Thoracic aorta (tissue), 2 donors: ENCODE data around the gene PLEKHS1. TPM values are rescaled to one million over a fixed set of nuclear protein-coding genes. Genes with fewer than 3 reads are reported as not detected.

ENCODE experiments used
- ATAC-seq: fragments of 150-250 bp; one replicate; pipeline ENCODE4 v1.8.0; 2017; ENCODE audit warnings: low read depth; ENCODE audit not compliant: insufficient number of reproducible peaks, low FRiP score
- DNase-seq: peaks from one replicate; pipeline ENCODE4 v3.0.0-alpha.2; 2020; ENCODE audit warnings: low spot score
- H3K27ac ChIP-seq, 2 donors: fragments of 200-600 bp; sonication (generic); 1 replicate in 1 of 2; 2 replicates in 1 of 2; pipeline ENCODE4 v1.5.1; 2016; ENCODE audit warnings: mild to moderate bottlenecking in 2 of 2, moderate library complexity in 2 of 2
- H3K27me3 ChIP-seq: fragments of 200-600 bp; sonication (generic); replicated peaks from 2 replicates; pipeline ENCODE4 v1.6.0; 2016; ENCODE audit warnings: mild to moderate bottlenecking; ENCODE audit not compliant: insufficient read depth
- H3K36me3 ChIP-seq: fragments of 200-600 bp; sonication (generic); one replicate; pipeline ENCODE4 v1.5.1; 2016
- H3K4me1 ChIP-seq, 2 donors: fragments of 200-600 bp; sonication (generic); 1 replicate in 1 of 2; 2 replicates in 1 of 2; pipeline versions ENCODE4 v1.5.1 to v1.6.0; 2016; ENCODE audit warnings: low read depth in 2 of 2, mild to moderate bottlenecking in 1 of 2; ENCODE audit not compliant: control insufficient read depth in 1 of 2
- H3K4me3 ChIP-seq: fragments of 200-600 bp; sonication (generic); 2 replicates; pipeline ENCODE4 v1.5.1; 2016; ENCODE audit warnings: mild to moderate bottlenecking
- H3K9me3 ChIP-seq: fragments of 200-600 bp; sonication (generic); 2 replicates; pipeline ENCODE4 v1.5.1; 2016
- CTCF ChIP-seq: fragments of 200-600 bp; sonication (generic); IDR thresholded peaks from one replicate; pipeline ENCODE4 v1.5.1; 2019; ENCODE audit warnings: antibody characterized with exemption
- total RNA-seq, 2 donors: library from RNA; depleted of rRNA; stranded (reverse); fragments of >200 nt; gene quantifications; one replicate each; pipeline versions ENCODE4 v1.1.0 to v1.2.3, GENCODE V29; 2016

Gene PLEKHS1
- total RNA-seq, 2 donors from 2014 or later = 0.14 TPM; not detected in 1

GRCh38 chr10:113739577-113739976 lies 11.9 kb upstream of the PLEKHS1 start:
- TF ChIP-seq CTCF = no peak
- Histone ChIP-seq H3K27ac (no peak overlapping the region), H3K4me3 (no peak overlapping the region), H3K4me1 (no peaks in the 10 kb centered on the region), H3K27me3 (no peaks in the 10 kb centered on the region), H3K36me3 (no peaks in the 10 kb centered on the region), H3K9me3 (no peaks in the 10 kb centered on the region)
- ATAC-seq = no peak
- DNase-seq = no peak

GRCh38 chr10:113740850-113741249 lies 10.6 kb upstream of the PLEKHS1 start:
- DNase-seq (no peak), ATAC-seq (no peak)
- Histone ChIP-seq H3K27ac (no peak overlapping the region), H3K9me3 (no peaks in the 10 kb centered on the region), H3K4me1 (no peaks in the 10 kb centered on the region), H3K27me3 (no peaks in the 10 kb centered on the region), H3K4me3 (no peak overlapping the region), H3K36me3 (no peaks in the 10 kb centered on the region)
- no peak for TF ChIP-seq CTCF

- H3K9me3 ChIP-seq = no peaks in the 10 kb centered on the region
- no peaks in the 10 kb centered on the region for H3K36me3 ChIP-seq
- H3K4me1 ChIP-seq = no peaks in the 10 kb centered on the region
- H3K27ac ChIP-seq = no peak overlapping the region
- H3K4me3 ChIP-seq = no peak overlapping the region
- H3K27me3 ChIP-seq = no peaks in the 10 kb centered on the region
- no peak for DNase-seq
- no peak for ATAC-seq
- TF ChIP-seq CTCF = no peak
These were observed 9.0 kb upstream of the PLEKHS1 start for GRCh38 chr10:113742466-113742865.

GRCh38 chr10:113743594-113743993 lies 7.9 kb upstream of the PLEKHS1 start:
- ATAC-seq (no peak), DNase-seq (no peak)
- H3K27me3 ChIP-seq = no peaks in the 10 kb centered on the region
- H3K9me3 ChIP-seq = no peaks in the 10 kb centered on the region
- H3K36me3 ChIP-seq = no peaks in the 10 kb centered on the region
- H3K27ac ChIP-seq = no peak overlapping the region
- TF ChIP-seq CTCF = no peak
- no peak overlapping the region for H3K4me3 ChIP-seq
- no peaks in the 10 kb centered on the region for H3K4me1 ChIP-seq

GRCh38 chr10:113745374-113745773 lies 6.1 kb upstream of the PLEKHS1 start:
- no peak for DNase-seq
- no peak overlapping the region for H3K4me3 ChIP-seq
- no peak for TF ChIP-seq CTCF

More at GRCh38 chr10:113745374-113745773, 6.1 kb upstream of the PLEKHS1 start:
- H3K27ac ChIP-seq = no peak overlapping the region
- no peaks in the 10 kb centered on the region for H3K27me3 ChIP-seq
- no peaks in the 10 kb centered on the region for H3K4me1 ChIP-seq
- no peak for ATAC-seq
- H3K9me3 ChIP-seq = no peaks in the 10 kb centered on the region
- H3K36me3 ChIP-seq = no peaks in the 10 kb centered on the region
